AG04450 (cell line): ENCODE data around the gene HOXA7. TPM values are rescaled to one million over a fixed set of nuclear protein-coding genes. Genes with fewer than 3 reads are reported as not detected.

ENCODE experiments used
- CTCF ChIA-PET: fragments of 300-600, 350-600 bp; formaldehyde crosslinking; extraction: SDS; loops from one replicate; lab custom pipeline; 2022; ENCODE audit warnings: antibody characterized with exemption, inconsistent platforms; lab: Charles Lee
- POLR2A ChIA-PET: fragments of 350-600 bp; formaldehyde crosslinking; extraction: SDS; loops from one replicate; lab custom pipeline; 2021; ENCODE audit warnings: antibody characterized with exemption, inconsistent platforms; lab: Yijun Ruan, JAX
- DNase-seq: peaks from one replicate; pipeline ENCODE4 v3.0.0-alpha.2; 2011; ENCODE audit warnings: low read depth, low spot score
- H3K27ac ChIP-seq: one replicate; pipeline ENCODE4 v1.5.1; 2012; ENCODE audit warnings: low read depth, low read length, control low read depth
- H3K27me3 ChIP-seq: one replicate; pipeline ENCODE4 v1.6.0; 2012; ENCODE audit warnings: low read length; ENCODE audit not compliant: control insufficient read depth, insufficient read depth
- H3K4me3 ChIP-seq: 2 replicates; pipeline ENCODE4 v1.5.1; 2011; ENCODE audit warnings: mild to moderate bottlenecking, low read depth, low read length, control low read depth
- H3K9me3 ChIP-seq: 2 replicates; pipeline ENCODE4 v1.5.1; 2012; ENCODE audit warnings: low read length; ENCODE audit not compliant: control insufficient read depth, insufficient read depth
- CTCF ChIP-seq: IDR thresholded peaks from 2 replicates; pipeline ENCODE4 v1.5.1; 2011; ENCODE audit warnings: low read depth, low read length, control low read depth, inconsistent platforms
- polyA plus RNA-seq: library from polyadenylated mRNA; depleted of rRNA; stranded (reverse); fragments of >200 nt; gene quantifications from 2 replicates; pipeline ENCODE4 v1.2.3, GENCODE V29; 2011

HOXA7 gene
- polyA plus RNA-seq, 1 experiment: 5.3 TPM

GRCh38 chr7:27203365-27203953 lies 47.0 kb upstream of the HOXA7 start:
- TF ChIP-seq CTCF: no peak
- Histone ChIP-seq H3K9me3 (peaks cover 15% of the 10 kb centered on the region; the same call in 1 of the 2 replicates), H3K27me3 (peaks cover 93% of the 10 kb centered on the region), H3K4me3 (no peak overlapping the region), H3K27ac (no peak overlapping the region)
- DNase-seq: no peak
- POLR2A ChIA-PET: no interaction called here
- CTCF ChIA-PET: no interaction called here

- POLR2A ChIA-PET: no interaction called here
- CTCF ChIA-PET: interaction anchor here (0.6 to 1.9 kb wide), 3 partner anchors 374 to 817 kb away, joined by 3 to 5 read pairs (median 4); no protein-coding TSS in a partner anchor
- peaks cover 93% of the 10 kb centered on the region for H3K27me3 ChIP-seq
- no peak overlapping the region for H3K4me3 ChIP-seq
- no peak overlapping the region for H3K27ac ChIP-seq
- no peak for DNase-seq
- peaks cover 15% of the 10 kb centered on the region; the same call in 1 of the 2 replicates for H3K9me3 ChIP-seq
- no peak for TF ChIP-seq CTCF
Observed at GRCh38 chr7:27202862-27203134, 46.3 kb upstream of the HOXA7 start.

- no peak for TF ChIP-seq CTCF
- POLR2A ChIA-PET: no interaction called here
- CTCF ChIA-PET: interaction anchor here (0.5 to 1.9 kb wide), 5 partner anchors 23 to 1041 kb away, joined by 3 to 5 read pairs (median 3); no protein-coding TSS in a partner anchor
- Histone ChIP-seq H3K27ac (no peak overlapping the region), H3K9me3 (peaks cover 15% of the 10 kb centered on the region; the same call in 1 of the 2 replicates), H3K4me3 (no peak overlapping the region), H3K27me3 (peaks cover 93% of the 10 kb centered on the region)
- DNase-seq: no peak
Observed at GRCh38 chr7:27202018-27202861, 45.8 kb upstream of the HOXA7 start.

GRCh38 chr7:27201580-27202017 lies 45.1 kb upstream of the HOXA7 start:
- Histone ChIP-seq H3K4me3 (no peak overlapping the region), H3K27ac (no peak overlapping the region), H3K27me3 (peaks cover 93% of the 10 kb centered on the region), H3K9me3 (peaks cover 15% of the 10 kb centered on the region; the same call in 1 of the 2 replicates)
- POLR2A ChIA-PET: no interaction called here
- CTCF ChIA-PET: interaction anchor here (0.5 to 1.9 kb wide), 4 partner anchors 22 to 1041 kb away, joined by 3 to 5 read pairs (median 4); no protein-coding TSS in a partner anchor
- no peak for DNase-seq
- no peak for TF ChIP-seq CTCF
